CD4-positive, alpha-beta T cell treated with Interleukin-17A for 1 hour (primary cell): ENCODE measurements around the gene KRTAP2-4.
"Not testable (repeated sequence)": the region's sequence is repeated elsewhere in the genome, so short reads cannot be mapped to it uniquely, and the experiment has no call there.

Experiments
- DNase-seq: peaks from one replicate; pipeline ENCODE4 v3.0.0-alpha.2; 2020

The KRTAP2-4 gene

GRCh38 chr17:41065829-41066624, at the start of gene KRTAP2-4:
Gene KRTAP2-4, minus strand, starts transcription at chr17:41065879. Its CDS starts 34 bp downstream, at chr17:41065845.
- no peak for DNase-seq

GRCh38 chr17:41111151-41111885, 45.6 kb upstream of the KRTAP2-4 start:
- no peak for DNase-seq

- not testable (repeated sequence) for DNase-seq
Observed at GRCh38 chr17:41108728-41109386, 43.2 kb upstream of the KRTAP2-4 start.

GRCh38 chr17:41107941-41108450, 42.3 kb upstream of the KRTAP2-4 start:
- no peak for DNase-seq

GRCh38 chr17:41105347-41105746, 39.7 kb upstream of the KRTAP2-4 start, which contains the start of gene KRTAP4-9:
Gene KRTAP4-9, plus strand, starts transcription at chr17:41105389. Its CDS starts 0 bp downstream, at chr17:41105389.
- DNase-seq, result not testable (repeated sequence)

- not testable (repeated sequence) for DNase-seq
Observed at GRCh38 chr17:41104386-41105038, 38.8 kb upstream of the KRTAP2-4 start.

- no peak for DNase-seq
Observed at GRCh38 chr17:41103896-41104295, 38.2 kb upstream of the KRTAP2-4 start.

GRCh38 chr17:41101586-41102259, 36.0 kb upstream of the KRTAP2-4 start, which contains the start of gene KRTAP4-16:
Gene KRTAP4-16, minus strand, starts transcription at chr17:41102209. Its CDS starts 0 bp downstream, at chr17:41102209.
- no peak for DNase-seq

- not testable (repeated sequence) for DNase-seq
Observed at GRCh38 chr17:41099682-41100480, 34.2 kb upstream of the KRTAP2-4 start.

GRCh38 chr17:41098481-41098880, 32.8 kb upstream of the KRTAP2-4 start:
- DNase-seq, result no peak

- DNase-seq, result no peak
Observed at GRCh38 chr17:41098042-41098441, 32.4 kb upstream of the KRTAP2-4 start, which contains the start of gene KRTAP4-8. Gene KRTAP4-8, minus strand, starts transcription at chr17:41098142. Its CDS starts 58 bp downstream, at chr17:41098084.

GRCh38 chr17:41096055-41096454, 30.4 kb upstream of the KRTAP2-4 start:
- DNase-seq, result no peak

- not testable (repeated sequence) for DNase-seq
Observed at GRCh38 chr17:41088760-41089352, 23.2 kb upstream of the KRTAP2-4 start.

GRCh38 chr17:41084100-41084856, 18.6 kb upstream of the KRTAP2-4 start, which contains the start of gene KRTAP4-7:
Gene KRTAP4-7, plus strand, starts transcription at chr17:41084150. Its CDS starts 57 bp downstream, at chr17:41084207.
- DNase-seq, result not testable (repeated sequence)

GRCh38 chr17:41083427-41083826, 17.7 kb upstream of the KRTAP2-4 start:
- not testable (repeated sequence) for DNase-seq

- no peak for DNase-seq
Observed at GRCh38 chr17:41082626-41083025, 16.9 kb upstream of the KRTAP2-4 start.

GRCh38 chr17:41076788-41077187, 11.1 kb upstream of the KRTAP2-4 start:
- no peak for DNase-seq

- no peak for DNase-seq
Observed at GRCh38 chr17:41073676-41074075, 8.0 kb upstream of the KRTAP2-4 start.

- no peak for DNase-seq
Observed at GRCh38 chr17:41071606-41072360, 6.1 kb upstream of the KRTAP2-4 start.
